ENCODE data around the gene MYCT1. TPM values are rescaled to one million over a fixed set of nuclear protein-coding genes. Genes with fewer than 3 reads are reported as not detected.
A peak's percentile ranks its signal among the peaks of the same experiment; 100 is the strongest.

MYCT1 gene
- total and polyA plus RNA-seq, 2 experiments from 2014 or later: 1.9 to 2.5 TPM

- Mint-ChIP-seq H3K9me3 (no peaks in the 10 kb centered on the region), H3K27ac (no peak overlapping the region), H3K4me1 (no peaks in the 10 kb centered on the region), H3K4me3 (no peak overlapping the region), H3K36me3 (ENCODE audit: low read depth) (no peaks in the 10 kb centered on the region), H3K27me3 (ENCODE audit: insufficient read depth, low read depth, poor library complexity) (peaks cover 2% of the 10 kb centered on the region)
- peak; percentile 62 for ATAC-seq
- no peaks in the 10 kb centered on the region for H3K4me1 ChIP-seq (ENCODE audit: insufficient read depth)
- no peak overlapping the region for H3K4me2 ChIP-seq
- H3K9me2 ChIP-seq (ENCODE audit: insufficient read depth): no peaks in the 10 kb centered on the region; the same call in 1 of the 2 replicates
- no peak overlapping the region for H3K27ac ChIP-seq (ENCODE audit: low read depth)
- no peaks in the 10 kb centered on the region for H3K27me3 ChIP-seq (ENCODE audit: insufficient read depth)
- no peak overlapping the region for H3K4me3 ChIP-seq
- TF ChIP-seq CTCF (conservative IDR thresholded peaks at IDR 0.05; ENCODE audit: low read depth in 2 of 2) (peak; percentile 60 to 64), EZH2 (IDR thresholded peaks at IDR 0.05; ENCODE audit: low read depth, unreplicated experiment) (no peak), NANOG (IDR thresholded peaks at IDR 0.05; ENCODE audit: borderline replicate concordance) (no peak), CREB1 (CRISPR knock-in tag; IDR thresholded peaks at IDR 0.05; ENCODE audit: low read depth) (no peak)
- H3F3A ChIP-seq (replicated peaks; ENCODE audit: low read depth): no peaks in the 10 kb centered on the region
- H4K20me1 ChIP-seq (replicated peaks; ENCODE audit: insufficient read depth): no peaks in the 10 kb centered on the region
- no peak overlapping the region for H2AFZ ChIP-seq
- no peaks in the 10 kb centered on the region for H3K36me3 ChIP-seq (ENCODE audit: insufficient read depth)
- H3K79me2 ChIP-seq (replicated peaks; ENCODE audit: insufficient read depth): no peaks in the 10 kb centered on the region
- DNase-seq (ENCODE audit: low spot score): peak; percentile 53
Observed at GRCh38 chr6:152669895-152670294, 27.8 kb upstream of the MYCT1 start.

DNA sequence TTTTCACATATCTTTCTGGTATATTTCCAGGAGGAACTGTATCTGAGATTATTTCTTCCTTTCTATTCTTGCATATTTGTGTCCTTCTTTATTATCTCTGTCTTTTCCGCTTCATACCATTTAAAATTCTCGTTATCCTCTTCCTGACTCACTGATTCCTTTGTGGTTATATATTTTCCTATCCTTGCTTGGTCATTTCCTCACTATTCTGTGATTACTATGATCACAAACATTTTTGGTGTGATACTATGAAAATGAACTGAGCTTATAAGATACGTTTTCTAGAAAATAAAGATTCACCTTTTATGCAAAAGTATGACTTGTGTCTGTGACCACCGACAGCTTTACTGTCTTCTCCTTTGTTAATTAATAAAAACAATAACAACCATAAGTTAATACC is 26.5 kb upstream of the MYCT1 start:
- H3K9me2 ChIP-seq (ENCODE audit: insufficient read depth): no peaks in the 10 kb centered on the region; the same call in 1 of the 2 replicates
- no peak overlapping the region for H3K4me3 ChIP-seq
- no peak for ATAC-seq
- no peaks in the 10 kb centered on the region for H3K4me1 ChIP-seq (ENCODE audit: insufficient read depth)
- H3K27ac Mint-ChIP-seq: no peak overlapping the region
- H3K4me3 Mint-ChIP-seq: no peak overlapping the region
- H3K4me1 Mint-ChIP-seq: no peaks in the 10 kb centered on the region; the same call in 2 of the 3 replicates
- no peak overlapping the region for H3K4me2 ChIP-seq
- no peaks in the 10 kb centered on the region for H4K20me1 ChIP-seq (replicated peaks; ENCODE audit: insufficient read depth)
- H3K36me3 Mint-ChIP-seq (ENCODE audit: low read depth): no peaks in the 10 kb centered on the region
- H3F3A ChIP-seq (replicated peaks; ENCODE audit: low read depth): no peaks in the 10 kb centered on the region
- DNase-seq (ENCODE audit: low spot score): no peak
- no peak overlapping the region for H2AFZ ChIP-seq
- no peaks in the 10 kb centered on the region; the same call in 2 of the 3 replicates for H3K9me3 Mint-ChIP-seq
- H3K27me3 ChIP-seq (ENCODE audit: insufficient read depth): no peaks in the 10 kb centered on the region
- H3K36me3 ChIP-seq (ENCODE audit: insufficient read depth): no peaks in the 10 kb centered on the region
- H3K27ac ChIP-seq (ENCODE audit: low read depth): no peak overlapping the region
- H3K27me3 Mint-ChIP-seq (ENCODE audit: insufficient read depth, low read depth, poor library complexity): peaks cover 2% of the 10 kb centered on the region
- H3K79me2 ChIP-seq (replicated peaks; ENCODE audit: insufficient read depth): no peaks in the 10 kb centered on the region
- TF ChIP-seq EZH2phosphoT487 (IDR thresholded peaks at IDR 0.05; ENCODE audit: unreplicated experiment) (no peak), CREB1 (CRISPR knock-in tag; IDR thresholded peaks at IDR 0.05; ENCODE audit: low read depth) (no peak), JUNB (IDR thresholded peaks at IDR 0.05; ENCODE audit: unreplicated experiment) (no peak), STAT1 (IDR thresholded peaks at IDR 0.05; ENCODE audit: unreplicated experiment) (no peak), NANOG (IDR thresholded peaks at IDR 0.05; ENCODE audit: borderline replicate concordance) (no peak), ZNF331 (CRISPR knock-in tag; IDR thresholded peaks at IDR 0.05; ENCODE audit: low read depth) (no peak), CTCF (conservative IDR thresholded peaks at IDR 0.05; ENCODE audit: low read depth in 2 of 2) (no peak)
- TF ChIP-seq, protein P1, sequence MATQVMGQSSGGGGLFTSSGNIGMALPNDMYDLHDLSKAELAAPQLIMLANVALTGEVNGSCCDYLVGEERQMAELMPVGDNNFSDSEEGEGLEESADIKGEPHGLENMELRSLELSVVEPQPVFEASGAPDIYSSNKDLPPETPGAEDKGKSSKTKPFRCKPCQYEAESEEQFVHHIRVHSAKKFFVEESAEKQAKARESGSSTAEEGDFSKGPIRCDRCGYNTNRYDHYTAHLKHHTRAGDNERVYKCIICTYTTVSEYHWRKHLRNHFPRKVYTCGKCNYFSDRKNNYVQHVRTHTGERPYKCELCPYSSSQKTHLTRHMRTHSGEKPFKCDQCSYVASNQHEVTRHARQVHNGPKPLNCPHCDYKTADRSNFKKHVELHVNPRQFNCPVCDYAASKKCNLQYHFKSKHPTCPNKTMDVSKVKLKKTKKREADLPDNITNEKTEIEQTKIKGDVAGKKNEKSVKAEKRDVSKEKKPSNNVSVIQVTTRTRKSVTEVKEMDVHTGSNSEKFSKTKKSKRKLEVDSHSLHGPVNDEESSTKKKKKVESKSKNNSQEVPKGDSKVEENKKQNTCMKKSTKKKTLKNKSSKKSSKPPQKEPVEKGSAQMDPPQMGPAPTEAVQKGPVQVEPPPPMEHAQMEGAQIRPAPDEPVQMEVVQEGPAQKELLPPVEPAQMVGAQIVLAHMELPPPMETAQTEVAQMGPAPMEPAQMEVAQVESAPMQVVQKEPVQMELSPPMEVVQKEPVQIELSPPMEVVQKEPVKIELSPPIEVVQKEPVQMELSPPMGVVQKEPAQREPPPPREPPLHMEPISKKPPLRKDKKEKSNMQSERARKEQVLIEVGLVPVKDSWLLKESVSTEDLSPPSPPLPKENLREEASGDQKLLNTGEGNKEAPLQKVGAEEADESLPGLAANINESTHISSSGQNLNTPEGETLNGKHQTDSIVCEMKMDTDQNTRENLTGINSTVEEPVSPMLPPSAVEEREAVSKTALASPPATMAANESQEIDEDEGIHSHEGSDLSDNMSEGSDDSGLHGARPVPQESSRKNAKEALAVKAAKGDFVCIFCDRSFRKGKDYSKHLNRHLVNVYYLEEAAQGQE (IDR thresholded peaks at IDR 0.05; ENCODE audit: unreplicated experiment): no peak
- TF ChIP-seq, protein P2, sequence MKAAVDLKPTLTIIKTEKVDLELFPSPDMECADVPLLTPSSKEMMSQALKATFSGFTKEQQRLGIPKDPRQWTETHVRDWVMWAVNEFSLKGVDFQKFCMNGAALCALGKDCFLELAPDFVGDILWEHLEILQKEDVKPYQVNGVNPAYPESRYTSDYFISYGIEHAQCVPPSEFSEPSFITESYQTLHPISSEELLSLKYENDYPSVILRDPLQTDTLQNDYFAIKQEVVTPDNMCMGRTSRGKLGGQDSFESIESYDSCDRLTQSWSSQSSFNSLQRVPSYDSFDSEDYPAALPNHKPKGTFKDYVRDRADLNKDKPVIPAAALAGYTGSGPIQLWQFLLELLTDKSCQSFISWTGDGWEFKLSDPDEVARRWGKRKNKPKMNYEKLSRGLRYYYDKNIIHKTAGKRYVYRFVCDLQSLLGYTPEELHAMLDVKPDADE (IDR thresholded peaks at IDR 0.05): no peak
